ENCODE data around the gene NADSYN1. TPM values are rescaled to one million over a fixed set of nuclear protein-coding genes. Genes with fewer than 3 reads are reported as not detected.

Gene NADSYN1
- total RNA-seq, 2 donors from 2014 or later, result 56.6 to 80.2 TPM

DNA sequence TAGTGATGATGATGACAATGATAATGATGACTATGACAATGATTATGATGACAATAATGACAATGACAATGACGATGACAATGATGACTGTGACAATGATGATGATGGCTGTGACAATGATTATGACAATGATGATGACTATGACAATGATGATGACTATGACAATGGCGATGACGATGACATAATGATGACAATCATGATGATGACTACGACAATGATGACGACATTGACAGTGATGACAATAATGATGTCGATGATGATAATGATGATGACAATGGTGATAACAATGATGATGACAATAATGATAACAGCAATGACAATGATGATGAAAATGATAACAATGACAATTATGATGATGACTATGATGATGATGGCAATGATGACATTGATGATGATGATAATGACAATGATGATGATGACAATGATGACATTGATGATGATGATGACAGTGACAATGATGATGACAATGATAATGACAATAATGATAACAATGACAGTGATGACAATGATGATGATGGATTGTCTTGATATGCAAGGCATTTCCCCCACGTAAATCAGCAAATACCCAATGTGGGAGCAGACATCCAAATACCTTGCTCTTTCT lies 42.5 kb upstream of the NADSYN1 start:
- intact Hi-C loops (cut with DNase I), result no loop called here
- no peaks in the 10 kb centered on the region for H3K4me1 ChIP-seq (replicated peaks)
- 76% methylated on average over 7 of the region's 7 CpGs for WGBS
- TF ChIP-seq POLR2A (IDR thresholded peaks at IDR 0.05) (no peak), CTCF (IDR thresholded peaks at IDR 0.05) (no peak), POLR2AphosphoS5 (IDR thresholded peaks at IDR 0.05) (no peak)
- no peaks in the 10 kb centered on the region for H3K27me3 ChIP-seq (replicated peaks; ENCODE audit: insufficient read depth)
- no peak overlapping the region for H3K4me3 ChIP-seq
- no peaks in the 10 kb centered on the region for H3K9me3 ChIP-seq
- H3K27ac ChIP-seq, result no peak overlapping the region
- no peak for DNase-seq (ENCODE audit: low spot score)
- no peaks in the 10 kb centered on the region for H3K36me3 ChIP-seq

- intact Hi-C loops (cut with DNase I), result no loop called here
- no peaks in the 10 kb centered on the region for H3K27me3 ChIP-seq (replicated peaks; ENCODE audit: insufficient read depth)
- no peaks in the 10 kb centered on the region for H3K4me1 ChIP-seq (replicated peaks)
- no peak overlapping the region for H3K27ac ChIP-seq
- no peak overlapping the region for H3K4me3 ChIP-seq
- no peaks in the 10 kb centered on the region for H3K36me3 ChIP-seq
- no peak for DNase-seq (ENCODE audit: low spot score)
- no peaks in the 10 kb centered on the region for H3K9me3 ChIP-seq
- TF ChIP-seq POLR2A (IDR thresholded peaks at IDR 0.05) (no peak), POLR2AphosphoS5 (IDR thresholded peaks at IDR 0.05) (no peak), CTCF (IDR thresholded peaks at IDR 0.05) (no peak)
These were observed 38.4 kb upstream of the NADSYN1 start for GRCh38 chr11:71414645-71415044.

- H3K36me3 ChIP-seq, result no peaks in the 10 kb centered on the region
- H3K27me3 ChIP-seq (replicated peaks; ENCODE audit: insufficient read depth), result no peaks in the 10 kb centered on the region
- no peak for DNase-seq (ENCODE audit: low spot score)
- H3K4me1 ChIP-seq (replicated peaks), result no peaks in the 10 kb centered on the region
- no peak overlapping the region for H3K4me3 ChIP-seq
- no peak overlapping the region for H3K27ac ChIP-seq
- TF ChIP-seq POLR2A (IDR thresholded peaks at IDR 0.05) (no peak), POLR2AphosphoS5 (IDR thresholded peaks at IDR 0.05) (no peak), CTCF (IDR thresholded peaks at IDR 0.05) (no peak)
- intact Hi-C loops (cut with DNase I), result no loop called here
- H3K9me3 ChIP-seq, result no peaks in the 10 kb centered on the region
- WGBS, result 69% methylated on average over 8 of the region's 8 CpGs
These were observed 34.4 kb upstream of the NADSYN1 start for GRCh38 chr11:71418643-71419042.

DNA sequence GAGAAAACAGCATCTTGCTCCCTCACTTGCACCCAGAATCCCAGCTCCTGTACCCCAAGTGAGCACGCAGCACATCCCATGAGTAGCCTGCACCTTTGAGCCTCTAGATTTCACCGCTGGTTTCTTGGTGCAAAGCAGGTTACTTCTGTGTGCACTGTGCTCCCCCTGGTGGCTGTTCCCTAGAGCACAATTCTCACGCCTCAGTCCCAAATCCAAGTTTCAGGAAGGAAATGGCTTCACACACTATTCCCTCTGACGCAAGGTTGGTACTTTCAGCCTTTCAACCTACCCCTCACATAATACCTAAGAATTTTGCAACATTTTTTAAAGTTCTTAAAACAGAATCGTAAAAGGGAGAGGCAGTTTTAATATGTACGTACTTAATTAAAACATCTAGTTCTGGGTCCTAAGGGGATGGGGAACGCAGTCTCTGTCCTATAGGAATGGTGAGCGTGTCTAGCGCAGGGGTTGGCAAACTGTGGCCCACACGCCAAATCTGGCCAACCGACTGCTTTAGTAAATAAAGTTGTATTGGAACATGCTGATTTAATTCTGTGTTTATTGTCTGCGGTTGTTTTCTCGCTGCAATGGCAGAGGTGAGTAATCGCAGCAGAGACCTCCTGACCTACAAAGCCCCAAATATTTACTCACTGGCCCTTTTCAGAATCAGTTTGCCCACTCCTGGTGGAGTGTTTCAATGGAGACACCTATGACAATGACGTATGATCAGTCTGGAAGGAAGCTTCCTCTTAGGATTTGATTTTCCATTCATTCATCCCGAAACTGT lies 32.4 kb upstream of the NADSYN1 start:
- intact Hi-C loops (cut with DNase I), result no loop called here
- TF ChIP-seq POLR2A (IDR thresholded peaks at IDR 0.05), result no peak
- TF ChIP-seq CTCF (IDR thresholded peaks at IDR 0.05), result peak in 3 of 4 experiments; percentile 56 to 64 (median 61)
- H3K4me1 ChIP-seq (replicated peaks), result no peaks in the 10 kb centered on the region
- 75% methylated on average over 16 of the region's 16 CpGs for WGBS
- H3K36me3 ChIP-seq, result no peaks in the 10 kb centered on the region
- no peak overlapping the region for H3K4me3 ChIP-seq
- H3K27ac ChIP-seq, result no peak overlapping the region
- peak; percentile 26 for DNase-seq (ENCODE audit: low spot score)
- H3K9me3 ChIP-seq, result no peaks in the 10 kb centered on the region
- H3K27me3 ChIP-seq (replicated peaks; ENCODE audit: insufficient read depth), result no peaks in the 10 kb centered on the region
